ENCODE data around the gene PRSS16. TPM values are rescaled to one million over a fixed set of nuclear protein-coding genes. Genes with fewer than 3 reads are reported as not detected.

The PRSS16 gene
- total and polyA plus RNA-seq, 2 experiments from 2014 or later: 8.7 to 11.8 TPM

DNA sequence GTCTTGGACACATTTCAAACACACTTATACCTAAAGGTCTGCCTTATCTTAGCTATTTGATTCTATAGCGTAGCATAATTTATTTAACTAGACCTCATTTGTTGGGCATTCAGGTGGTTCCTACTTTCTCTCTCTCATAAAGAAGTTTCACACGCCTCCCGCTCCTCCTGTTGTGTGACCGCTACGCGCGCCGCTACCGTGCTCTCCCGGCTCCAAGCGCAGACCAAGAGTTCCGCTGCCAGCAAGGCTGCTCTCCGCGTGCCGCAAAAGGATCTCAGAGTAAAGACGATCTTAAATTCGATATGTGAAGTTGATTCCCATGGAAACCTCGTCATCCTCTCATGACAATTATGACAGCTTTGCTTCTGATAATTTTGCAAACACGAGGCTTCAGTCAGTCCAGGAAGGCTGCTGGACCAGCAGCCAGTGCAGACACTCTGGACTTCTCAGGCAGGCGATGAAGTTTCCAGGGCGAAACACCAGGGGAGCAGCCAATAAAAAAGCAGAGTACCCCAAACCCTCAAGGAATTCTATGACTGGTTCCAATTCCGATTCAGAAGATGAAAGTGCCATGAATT is 20.4 kb downstream of the PRSS16 start (continued):
- no peak for TF ChIP-seq POLR2AphosphoS5 (IDR thresholded peaks at IDR 0.05; ENCODE audit: low read depth)
- no peak for TF ChIP-seq JUNB (IDR thresholded peaks at IDR 0.05; ENCODE audit: unreplicated experiment)
- TF ChIP-seq EZH2phosphoT487 (IDR thresholded peaks at IDR 0.05; ENCODE audit: unreplicated experiment): no peak
- TF ChIP-seq STAT1 (IDR thresholded peaks at IDR 0.05; ENCODE audit: unreplicated experiment): no peak

DNA sequence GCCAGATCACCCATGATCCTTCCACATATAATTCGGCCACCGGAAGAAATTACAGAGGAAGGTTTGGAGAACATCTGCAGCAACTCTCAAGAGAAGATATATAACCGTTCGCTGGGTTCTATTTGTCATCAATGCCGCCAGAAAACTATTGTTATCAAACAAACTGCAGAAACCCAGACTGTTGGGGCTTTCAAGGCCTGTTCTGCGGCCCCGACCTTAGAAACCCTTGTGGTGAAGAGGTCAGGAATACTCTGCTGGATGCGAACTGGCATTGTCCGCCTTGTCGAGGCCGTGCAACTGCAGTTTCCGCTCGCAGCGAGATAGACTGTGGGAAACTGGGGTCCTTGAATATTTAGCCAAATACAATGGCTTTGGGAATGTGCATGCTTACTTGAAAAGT is 21.3 kb downstream of the PRSS16 start:
- Histone ChIP-seq H3K9me2 (ENCODE audit: insufficient read depth) (no peaks in the 10 kb centered on the region), H3K4me2 (0 out of 2 replicates have a peak overlapping the region, but pooled peaks have one; percentile 80), H3F3A (replicated peaks; ENCODE audit: low read depth) (no peaks in the 10 kb centered on the region), H3K4me3 (peak overlapping the region; percentile 58; the same call in 1 of the 2 replicates), H3K79me2 (replicated peaks; ENCODE audit: insufficient read depth) (no peaks in the 10 kb centered on the region), H3K27ac (ENCODE audit: low read depth) (no peak overlapping the region), H3K27me3 (ENCODE audit: insufficient read depth) (peaks cover 41% of the 10 kb centered on the region), H4K20me1 (replicated peaks; ENCODE audit: insufficient read depth) (no peaks in the 10 kb centered on the region), H2AFZ (no peak overlapping the region), H3K4me1 (ENCODE audit: insufficient read depth) (peaks cover 4% of the 10 kb centered on the region), H3K36me3 (ENCODE audit: insufficient read depth) (no peaks in the 10 kb centered on the region)
- Mint-ChIP-seq H3K9me3 (no peaks in the 10 kb centered on the region), H3K27me3 (ENCODE audit: insufficient read depth, low read depth, poor library complexity) (peaks cover 18% of the 10 kb centered on the region), H3K4me3 (no peak overlapping the region; the same call in 2 of the 3 replicates), H3K36me3 (ENCODE audit: low read depth) (no peaks in the 10 kb centered on the region), H3K4me1 (peaks cover 3% of the 10 kb centered on the region; the same call in 1 of the 3 replicates), H3K27ac (no peak overlapping the region)
- DNase-seq (ENCODE audit: low spot score) (no peak), ATAC-seq (peak; percentile 20; the same call in 1 of the 3 replicates)
- TF ChIP-seq EZH2phosphoT487 (IDR thresholded peaks at IDR 0.05; ENCODE audit: unreplicated experiment) (no peak), JUNB (IDR thresholded peaks at IDR 0.05; ENCODE audit: unreplicated experiment) (no peak), EZH2 (IDR thresholded peaks at IDR 0.05; ENCODE audit: low read depth, unreplicated experiment) (no peak), CREB1 (CRISPR knock-in tag; IDR thresholded peaks at IDR 0.05; ENCODE audit: low read depth) (no peak), NANOG (IDR thresholded peaks at IDR 0.05; ENCODE audit: borderline replicate concordance) (no peak), POLR2AphosphoS5 (IDR thresholded peaks at IDR 0.05; ENCODE audit: low read depth) (no peak), CTCF (conservative IDR thresholded peaks at IDR 0.05; ENCODE audit: low read depth in 2 of 2) (no peak)

GRCh38 chr6:27273783-27274182 is 26.3 kb downstream of the PRSS16 start:
- DNase-seq (ENCODE audit: low spot score) (no peak), ATAC-seq (no peak)
- no peaks in the 10 kb centered on the region for H3K36me3 ChIP-seq (ENCODE audit: insufficient read depth)
- H2AFZ ChIP-seq: no peak overlapping the region
- peaks cover 21% of the 10 kb centered on the region for H3K27me3 ChIP-seq (ENCODE audit: insufficient read depth)
- H3K4me3 ChIP-seq: no peak overlapping the region
- no peaks in the 10 kb centered on the region for H3K9me3 Mint-ChIP-seq
- peaks cover 11% of the 10 kb centered on the region; the same call in 1 of the 2 replicates for H3K4me1 ChIP-seq (ENCODE audit: insufficient read depth)
- no peak overlapping the region for H3K4me2 ChIP-seq
- H3K4me1 Mint-ChIP-seq: no peaks in the 10 kb centered on the region
- no peaks in the 10 kb centered on the region for H3F3A ChIP-seq (replicated peaks; ENCODE audit: low read depth)
- H3K36me3 Mint-ChIP-seq (ENCODE audit: low read depth): no peaks in the 10 kb centered on the region
- no peaks in the 10 kb centered on the region for H4K20me1 ChIP-seq (replicated peaks; ENCODE audit: insufficient read depth)
- no peak overlapping the region for H3K27ac ChIP-seq (ENCODE audit: low read depth)
- peaks cover 20% of the 10 kb centered on the region for H3K27me3 Mint-ChIP-seq (ENCODE audit: insufficient read depth, low read depth, poor library complexity)
- H3K79me2 ChIP-seq (replicated peaks; ENCODE audit: insufficient read depth): no peaks in the 10 kb centered on the region
- H3K4me3 Mint-ChIP-seq: peak overlapping the region; percentile 43
- TF ChIP-seq NANOG (IDR thresholded peaks at IDR 0.05; ENCODE audit: borderline replicate concordance): no peak
- TF ChIP-seq CTCF (conservative IDR thresholded peaks at IDR 0.05; ENCODE audit: low read depth in 2 of 2): no peak
- no peak for TF ChIP-seq ZNF114 (CRISPR knock-in tag; IDR thresholded peaks at IDR 0.05)
- no peak for TF ChIP-seq POLR2AphosphoS5 (IDR thresholded peaks at IDR 0.05; ENCODE audit: low read depth)
- no peak for TF ChIP-seq ETS1 (IDR thresholded peaks at IDR 0.05)
- no peak for TF ChIP-seq EZH2 (IDR thresholded peaks at IDR 0.05; ENCODE audit: low read depth, unreplicated experiment)
- TF ChIP-seq JUNB (IDR thresholded peaks at IDR 0.05; ENCODE audit: unreplicated experiment): no peak
- H3K27ac Mint-ChIP-seq: no peak overlapping the region
- H3K9me2 ChIP-seq (ENCODE audit: insufficient read depth): no peaks in the 10 kb centered on the region
